ENCODE measurements around the gene ACVRL1.

The ACVRL1 gene

GRCh38 chr12:51907856-51908425, 637 bp downstream of the ACVRL1 start:
- TF ChIP-seq CTCF (IDR thresholded peaks at IDR 0.05; ENCODE audit: low read length): no peak
- no peak for TF ChIP-seq EZH2 (IDR thresholded peaks at IDR 0.05; ENCODE audit: borderline replicate concordance, low read length)
- Histone ChIP-seq H3K4me1 (ENCODE audit: insufficient read depth, low read length, severe bottlenecking) (no peaks in the 10 kb centered on the region), H4K20me1 (ENCODE audit: insufficient read depth, low read length) (no peaks in the 10 kb centered on the region), H3K9ac (ENCODE audit: low read length) (no peak overlapping the region), H3K4me3 (ENCODE audit: low read depth, low read length, poor library complexity, severe bottlenecking) (no peak overlapping the region), H2AFZ (ENCODE audit: low read length) (no peak overlapping the region), H3K9me3 (ENCODE audit: low read length) (no peaks in the 10 kb centered on the region), H3K9me2 (ENCODE audit: low read depth, low read length) (no peaks in the 10 kb centered on the region), H3K79me2 (ENCODE audit: insufficient read depth, low read length) (no peaks in the 10 kb centered on the region), H3F3A (ENCODE audit: insufficient read depth, low read length) (no peaks in the 10 kb centered on the region), H3K4me2 (ENCODE audit: low read length) (no peak overlapping the region), H3K27ac (ENCODE audit: low read depth, low read length, poor library complexity, severe bottlenecking) (no peak overlapping the region), H3K27me3 (ENCODE audit: insufficient read depth, low read length) (peaks cover 4% of the 10 kb centered on the region; the same call in 1 of the 2 replicates), H3K36me3 (ENCODE audit: insufficient read depth, low read length) (no peaks in the 10 kb centered on the region)

GRCh38 chr12:51908876-51909592, 1.7 kb downstream of the ACVRL1 start:
- Histone ChIP-seq H3K9me3 (ENCODE audit: low read length) (no peaks in the 10 kb centered on the region), H3K79me2 (ENCODE audit: insufficient read depth, low read length) (no peaks in the 10 kb centered on the region), H3K4me3 (ENCODE audit: low read depth, low read length, poor library complexity, severe bottlenecking) (no peak overlapping the region), H3K27ac (ENCODE audit: low read depth, low read length, poor library complexity, severe bottlenecking) (no peak overlapping the region), H3K27me3 (ENCODE audit: insufficient read depth, low read length) (peaks cover 4% of the 10 kb centered on the region; the same call in 1 of the 2 replicates), H3F3A (ENCODE audit: insufficient read depth, low read length) (no peaks in the 10 kb centered on the region), H4K20me1 (ENCODE audit: insufficient read depth, low read length) (no peaks in the 10 kb centered on the region), H3K4me2 (ENCODE audit: low read length) (no peak overlapping the region), H3K4me1 (ENCODE audit: insufficient read depth, low read length, severe bottlenecking) (no peaks in the 10 kb centered on the region), H3K36me3 (ENCODE audit: insufficient read depth, low read length) (no peaks in the 10 kb centered on the region), H2AFZ (ENCODE audit: low read length) (no peak overlapping the region), H3K9ac (ENCODE audit: low read length) (no peak overlapping the region), H3K9me2 (ENCODE audit: low read depth, low read length) (no peaks in the 10 kb centered on the region)
- TF ChIP-seq EZH2 (IDR thresholded peaks at IDR 0.05; ENCODE audit: borderline replicate concordance, low read length): no peak
- no peak for TF ChIP-seq CTCF (IDR thresholded peaks at IDR 0.05; ENCODE audit: low read length)

DNA sequence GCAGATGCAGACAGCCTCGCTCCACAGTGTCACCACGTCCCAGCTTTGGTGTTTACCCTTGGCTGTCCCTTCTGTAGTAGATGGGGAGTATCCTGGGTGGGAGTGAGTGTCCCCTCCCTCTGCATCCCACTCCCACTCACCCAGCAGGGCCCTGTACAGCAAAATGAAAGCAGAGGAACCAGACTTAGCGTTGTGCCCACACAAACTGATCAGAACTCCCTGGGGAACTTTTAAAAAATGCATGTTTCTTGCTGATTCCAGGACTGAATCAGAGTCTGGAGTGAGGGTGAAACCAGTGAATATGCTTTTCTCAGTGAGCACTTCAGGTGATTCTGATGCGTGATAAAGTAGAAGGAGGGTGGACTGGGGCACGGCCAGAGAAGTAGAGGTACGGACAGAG, 2.9 kb downstream of the ACVRL1 start:
- no peaks in the 10 kb centered on the region for H3K79me2 ChIP-seq (ENCODE audit: insufficient read depth, low read length)
- no peaks in the 10 kb centered on the region for H3K9me2 ChIP-seq (ENCODE audit: low read depth, low read length)
- no peak overlapping the region for H3K4me2 ChIP-seq (ENCODE audit: low read length)
- H3K9me3 ChIP-seq (ENCODE audit: low read length): no peaks in the 10 kb centered on the region
- no peaks in the 10 kb centered on the region for H4K20me1 ChIP-seq (ENCODE audit: insufficient read depth, low read length)
- no peak overlapping the region for H2AFZ ChIP-seq (ENCODE audit: low read length)
- H3K4me3 ChIP-seq (ENCODE audit: low read depth, low read length, poor library complexity, severe bottlenecking): no peak overlapping the region
- no peak overlapping the region for H3K27ac ChIP-seq (ENCODE audit: low read depth, low read length, poor library complexity, severe bottlenecking)
- peaks cover 4% of the 10 kb centered on the region; the same call in 1 of the 2 replicates for H3K27me3 ChIP-seq (ENCODE audit: insufficient read depth, low read length)
- H3K9ac ChIP-seq (ENCODE audit: low read length): no peak overlapping the region
- H3K4me1 ChIP-seq (ENCODE audit: insufficient read depth, low read length, severe bottlenecking): no peaks in the 10 kb centered on the region
- H3F3A ChIP-seq (ENCODE audit: insufficient read depth, low read length): no peaks in the 10 kb centered on the region
- H3K36me3 ChIP-seq (ENCODE audit: insufficient read depth, low read length): no peaks in the 10 kb centered on the region
- no peak for TF ChIP-seq EZH2 (IDR thresholded peaks at IDR 0.05; ENCODE audit: borderline replicate concordance, low read length)
- no peak for TF ChIP-seq CTCF (IDR thresholded peaks at IDR 0.05; ENCODE audit: low read length)

Data from OCI-LY1 (cell line).